Occipital lobe (tissue), 2 donors: ENCODE measurements around the gene MYF6. TPM values are rescaled to one million over a fixed set of nuclear protein-coding genes. Genes with fewer than 3 reads are reported as not detected.

Source experiments
- DNase-seq: peaks from one replicate; lab custom pipeline; 2025; lab: John Stamatoyannopoulos, UW
- total RNA-seq: library from RNA; depleted of rRNA; stranded (reverse); fragments of >200 nt; gene quantifications from one replicate; pipeline ENCODE4 v1.2.3, GENCODE V29; 2014

Gene MYF6
- total RNA-seq, 1 donor from 2014 or later = 0.47 TPM

- no peak for DNase-seq
Measured at GRCh38 chr12:80704420-80704819, 3.0 kb upstream of the MYF6 start.

- DNase-seq = no peak
Measured at GRCh38 chr12:80707830-80708258, 410 bp downstream of the MYF6 start.

- no peak for DNase-seq
Measured at GRCh38 chr12:80708259-80708974, 983 bp downstream of the MYF6 start.

- DNase-seq = no peak
Measured at GRCh38 chr12:80708975-80709328, 1.5 kb downstream of the MYF6 start.

- DNase-seq = no peak
Measured at GRCh38 chr12:80709811-80710726, 2.6 kb downstream of the MYF6 start.

GRCh38 chr12:80710727-80711449 lies 3.5 kb downstream of the MYF6 start:
- no peak for DNase-seq

GRCh38 chr12:80711866-80712265 lies 4.4 kb downstream of the MYF6 start:
- DNase-seq = no peak

- no peak for DNase-seq
Measured at GRCh38 chr12:80712866-80713265, 5.4 kb downstream of the MYF6 start.

- DNase-seq = no peak
Measured at GRCh38 chr12:80713419-80713818, 6.0 kb downstream of the MYF6 start.

- DNase-seq = no peak
Measured at GRCh38 chr12:80714055-80714454, 6.6 kb downstream of the MYF6 start.

GRCh38 chr12:80714846-80715245 lies 7.4 kb downstream of the MYF6 start:
- no peak for DNase-seq

- DNase-seq = no peak
Measured at GRCh38 chr12:80715713-80716249, 8.3 kb downstream of the MYF6 start.

GRCh38 chr12:80716696-80717469 lies 9.4 kb downstream of the MYF6 start, which contains the start of gene MYF5:
TSS of gene MYF5 (plus strand) at chr12:80716912. CDS start at chr12:80717064, 152 bp downstream.
- DNase-seq = no peak

GRCh38 chr12:80717856-80718255 lies 10.4 kb downstream of the MYF6 start:
- DNase-seq = no peak

- no peak for DNase-seq
Measured at GRCh38 chr12:80720516-80720915, 13.1 kb downstream of the MYF6 start.

- DNase-seq = no peak
Measured at GRCh38 chr12:80721326-80721725, 13.9 kb downstream of the MYF6 start.

- no peak for DNase-seq
Measured at GRCh38 chr12:80745851-80746505, 38.5 kb downstream of the MYF6 start.

GRCh38 chr12:80747800-80748199 lies 40.4 kb downstream of the MYF6 start:
- DNase-seq = no peak

GRCh38 chr12:80749456-80749855 lies 42.0 kb downstream of the MYF6 start:
- no peak for DNase-seq

- DNase-seq = no peak
Measured at GRCh38 chr12:80752464-80752863, 45.0 kb downstream of the MYF6 start.
